ENCODE data around the gene HSPA2.

GRCh38 chr14:64504897-64505794 lies 35.4 kb upstream of the HSPA2 start:
- TF ChIP-seq MED1 (CRISPR knock-in tag; IDR thresholded peaks at IDR 0.05) = no peak
- TF ChIP-seq ZNF101 (CRISPR knock-in tag; IDR thresholded peaks at IDR 0.05; ENCODE audit: borderline replicate concordance, low read depth) = no peak
- no peak for TF ChIP-seq PAX8 (CRISPR knock-in tag; IDR thresholded peaks at IDR 0.05; ENCODE audit: borderline replicate concordance)
- TF ChIP-seq TFDP1 (CRISPR knock-in tag; IDR thresholded peaks at IDR 0.05; ENCODE audit: borderline replicate concordance) = no peak
- no peak for TF ChIP-seq TCF7L2 (IDR thresholded peaks at IDR 0.05; ENCODE audit: low read depth, low read length)
- no peak for TF ChIP-seq MAFG (CRISPR knock-in tag; IDR thresholded peaks at IDR 0.05)
- TF ChIP-seq ELF1 (CRISPR knock-in tag; IDR thresholded peaks at IDR 0.05) = no peak
